Measurements from ENCODE around the gene EYA2.
"Not testable (repeated sequence)": the region's sequence is repeated elsewhere in the genome, so short reads cannot be mapped to it uniquely, and the experiment has no call there.

Gene EYA2

DNA sequence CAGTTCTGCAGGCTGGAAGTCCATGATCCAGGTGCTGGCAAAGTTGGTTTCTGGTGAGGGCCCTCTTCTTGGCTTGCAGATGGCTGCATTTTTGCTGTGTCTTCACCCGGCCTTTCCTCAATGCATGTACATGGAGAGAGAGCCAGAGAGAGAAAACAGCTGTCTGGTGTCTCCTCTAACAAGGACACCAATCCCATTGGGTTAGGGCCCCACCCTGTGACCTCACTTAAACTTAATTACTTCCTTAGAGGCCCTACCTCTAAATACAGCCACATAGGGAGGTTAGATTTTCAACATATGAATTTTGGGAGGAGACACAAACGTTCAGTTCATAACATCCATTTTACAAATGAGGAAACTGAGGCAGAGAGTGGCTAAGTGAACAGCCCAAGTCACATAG, 259.4 kb downstream of the EYA2 start:
- DNase-seq: no peak

DNA sequence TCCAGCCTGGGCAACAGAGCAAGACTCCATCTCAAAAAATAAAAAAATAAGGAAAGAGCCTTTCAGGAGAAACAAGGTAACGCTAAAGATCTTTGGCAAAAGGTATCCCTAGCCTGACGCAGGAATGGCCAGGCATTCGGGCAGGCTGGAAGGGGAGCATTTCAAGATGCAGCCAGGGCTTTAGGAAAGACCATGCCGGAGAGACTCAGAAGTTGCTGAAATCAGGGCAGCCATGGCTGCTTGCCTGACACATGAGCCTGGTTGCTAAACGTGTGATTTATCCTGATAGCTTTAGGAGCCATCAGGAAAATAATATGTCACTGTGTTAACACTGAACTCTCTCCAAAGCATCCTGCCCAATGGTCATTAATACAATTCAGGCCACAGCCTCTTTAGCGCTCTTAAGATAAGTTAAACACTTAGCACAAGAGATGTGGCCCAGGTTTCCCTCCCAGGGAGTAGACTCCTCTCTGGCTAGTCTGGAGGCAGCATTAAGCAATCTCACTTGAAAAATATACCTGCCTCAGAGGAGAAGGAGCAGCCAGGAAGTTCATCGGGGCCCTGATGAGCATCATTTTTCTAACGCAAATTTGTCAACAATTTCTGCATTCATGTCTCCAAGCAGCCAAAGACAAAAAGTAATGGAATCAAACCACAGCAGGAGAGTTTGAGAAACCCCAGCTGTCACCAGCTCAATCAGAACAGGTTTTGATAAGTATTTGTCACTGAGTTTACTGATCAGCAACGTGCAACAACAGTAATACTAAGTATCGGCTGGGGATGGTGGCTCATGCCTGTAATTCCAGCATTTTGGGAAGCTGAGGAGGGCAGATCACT, 261.9 kb downstream of the EYA2 start:
- DNase-seq: no peak

DNA sequence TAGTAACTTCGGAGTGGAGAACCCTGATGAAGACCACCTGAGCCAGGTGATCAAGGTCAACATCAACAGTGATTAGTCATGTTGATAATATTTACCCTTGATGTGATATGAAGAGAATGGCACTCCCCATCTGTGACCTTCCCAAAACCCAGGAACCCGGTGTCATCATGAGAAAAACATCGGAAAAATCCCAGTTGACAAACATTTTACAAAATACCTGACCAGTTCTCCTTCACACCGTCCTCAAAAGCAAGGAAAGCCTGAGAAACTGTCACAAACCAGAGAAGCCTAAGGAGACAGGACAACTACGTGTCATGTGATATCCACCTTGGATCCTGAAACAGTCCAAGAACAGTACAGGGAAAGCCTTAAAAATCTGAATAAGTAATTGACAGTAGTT, 264.5 kb downstream of the EYA2 start:
- DNase-seq: no peak

- no peak for DNase-seq
Measured at GRCh38 chr20:47160240-47160639, 265.6 kb downstream of the EYA2 start.

- no peak for DNase-seq
Measured at GRCh38 chr20:47160992-47161391, 266.3 kb downstream of the EYA2 start.

- no peak for DNase-seq
Measured at GRCh38 chr20:47161411-47161810, 266.8 kb downstream of the EYA2 start.

DNA sequence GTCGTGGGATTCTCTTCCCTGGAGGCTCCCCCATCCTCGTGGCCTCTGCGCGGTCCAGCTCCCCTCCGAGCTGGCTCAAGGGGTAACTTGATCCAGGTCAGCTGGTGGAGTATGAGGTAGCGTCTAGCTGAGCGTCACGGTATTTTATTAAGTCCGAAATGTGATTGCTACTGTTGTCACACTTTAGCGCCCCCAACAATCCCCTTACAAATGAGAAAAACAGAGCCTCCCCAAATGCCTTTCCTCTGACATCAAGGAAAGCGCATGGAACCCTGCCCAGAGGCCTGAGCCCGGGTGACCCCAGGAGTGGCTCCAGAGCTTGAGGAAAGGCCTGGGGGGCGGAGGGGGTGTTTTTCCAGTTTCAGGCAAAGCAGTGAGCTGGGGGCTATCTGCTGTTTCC, 269.5 kb downstream of the EYA2 start:
- DNase-seq: no peak

DNA sequence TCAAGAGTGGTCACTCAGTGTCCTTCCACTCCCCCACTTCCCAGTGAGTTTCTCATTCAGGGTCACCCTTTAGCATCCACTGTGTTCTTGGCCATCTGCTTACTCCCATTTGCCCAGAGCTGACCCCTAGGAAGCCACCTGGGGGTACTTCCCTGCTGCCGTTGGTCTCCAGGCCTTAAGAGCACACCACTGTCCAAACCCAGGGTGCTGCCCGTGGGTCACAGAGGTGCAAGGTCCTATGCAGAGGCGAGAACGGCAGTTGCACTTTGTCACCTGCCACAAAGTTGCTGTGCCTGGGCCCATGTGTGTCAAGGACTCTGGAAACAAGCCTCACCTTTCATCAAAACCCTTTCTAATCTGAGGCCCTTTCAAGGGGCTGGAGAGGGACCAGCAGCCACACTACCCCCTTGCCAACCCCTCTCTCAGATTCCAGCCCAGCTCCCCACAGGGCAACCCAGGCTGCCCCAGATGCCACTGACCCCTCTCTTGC, 270.8 kb downstream of the EYA2 start:
- DNase-seq: no peak

GRCh38 chr20:47167846-47168245, 273.2 kb downstream of the EYA2 start:
- no peak for DNase-seq

DNA sequence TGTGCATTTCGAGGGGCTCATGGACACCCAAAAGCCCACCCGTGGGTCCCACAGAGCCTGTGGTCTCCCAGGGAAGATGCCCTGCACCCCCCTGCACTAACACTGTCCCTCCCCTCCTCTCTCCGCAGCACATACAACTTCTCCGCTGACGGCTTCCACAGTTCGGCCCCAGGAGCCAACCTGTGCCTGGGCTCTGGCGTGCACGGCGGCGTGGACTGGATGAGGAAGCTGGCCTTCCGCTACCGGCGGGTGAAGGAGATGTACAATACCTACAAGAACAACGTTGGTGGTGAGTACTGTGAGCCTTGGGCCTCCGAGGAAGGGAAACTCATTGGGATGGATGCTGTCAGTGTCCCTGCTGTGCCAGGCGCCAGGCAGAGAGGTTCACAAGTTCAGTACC, 277.9 kb downstream of the EYA2 start:
- DNase-seq: no peak

DNA sequence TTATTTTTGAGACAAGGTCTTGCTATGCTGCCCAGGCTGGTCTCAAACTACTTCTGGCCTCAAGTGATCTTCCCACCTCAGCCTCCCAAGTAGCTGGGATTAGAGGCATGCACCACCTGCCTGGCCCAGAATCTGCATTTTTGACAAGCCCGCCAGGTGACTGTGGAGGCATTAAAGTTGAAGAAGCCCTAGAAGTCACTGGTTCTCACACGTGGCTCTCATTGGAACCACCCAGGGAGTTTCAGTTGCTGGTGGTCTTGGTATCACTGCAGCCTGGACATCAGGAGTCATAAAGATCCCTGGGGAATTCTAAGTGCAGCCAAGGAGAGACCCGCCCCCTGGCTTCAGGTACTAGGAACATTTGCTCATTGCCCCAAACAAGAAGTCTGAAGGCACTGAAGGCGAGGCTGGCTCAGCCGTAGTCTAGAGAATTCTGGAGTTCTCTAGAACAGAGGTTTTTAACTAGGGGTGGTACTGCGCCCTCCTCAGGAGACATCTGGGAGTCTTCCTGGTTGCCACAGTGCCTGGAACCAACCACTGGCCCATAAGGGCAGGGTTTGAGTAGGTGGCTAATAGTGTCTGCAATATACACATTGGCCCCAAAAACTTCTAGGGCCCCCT, 279.1 kb downstream of the EYA2 start:
- no peak for DNase-seq

DNA sequence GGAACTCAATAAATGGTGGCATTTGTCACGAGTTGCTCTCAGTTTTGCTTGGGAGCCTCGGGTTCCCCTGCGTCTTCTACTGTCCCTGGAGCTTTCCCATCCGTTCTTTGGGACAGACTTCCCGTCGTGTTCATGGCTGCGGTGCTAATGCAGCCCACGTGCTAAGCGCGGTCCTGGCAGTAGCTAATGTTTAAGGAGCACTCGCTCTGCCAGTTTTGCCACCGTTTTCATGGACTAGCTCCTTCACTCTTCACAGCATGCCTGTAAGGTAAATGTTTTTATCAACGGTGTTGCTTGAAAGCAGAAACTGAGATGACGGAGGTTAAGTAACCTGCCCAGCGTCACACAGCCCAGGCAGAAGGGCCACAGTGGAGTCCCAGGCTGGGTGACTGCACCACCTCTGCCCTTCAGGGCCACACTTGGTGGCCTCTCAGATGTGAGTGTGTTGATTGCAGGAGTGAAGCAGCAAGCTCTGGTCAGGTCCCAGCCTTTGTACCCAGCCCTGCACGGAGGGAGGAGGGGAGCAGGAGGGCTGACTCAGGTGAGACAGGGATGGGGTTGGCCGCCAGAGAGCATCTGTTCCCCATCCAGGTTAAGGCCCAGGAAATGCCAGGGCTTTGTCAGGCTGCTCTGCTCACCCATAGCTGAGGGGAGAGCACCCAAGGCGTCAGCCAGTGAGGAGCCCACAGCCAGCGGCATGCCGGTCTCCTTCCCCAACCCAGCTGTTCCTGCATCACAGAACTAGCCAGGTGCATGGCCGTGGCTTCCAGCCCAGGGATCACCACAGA, 280.0 kb downstream of the EYA2 start:
- no peak for DNase-seq

DNA sequence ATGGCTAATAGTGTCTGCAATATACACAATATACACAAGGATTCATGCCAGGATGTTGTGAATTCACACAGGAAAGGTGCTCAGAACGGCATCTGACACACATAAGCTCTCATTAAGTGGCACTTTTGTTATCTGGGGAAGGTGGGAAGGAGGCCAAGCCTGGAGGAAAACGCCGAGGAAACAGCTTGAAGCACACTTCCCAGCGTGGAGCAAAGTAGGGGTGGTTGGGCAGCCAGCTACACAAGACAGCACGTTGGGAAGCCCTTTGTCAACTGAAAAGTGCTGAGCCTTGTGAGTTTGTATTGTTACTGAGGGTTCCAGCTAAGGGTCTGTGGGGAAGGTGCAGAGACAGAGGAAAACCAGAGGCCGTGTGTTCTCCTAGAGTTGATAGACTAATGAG, 280.9 kb downstream of the EYA2 start:
- DNase-seq: no peak

DNA sequence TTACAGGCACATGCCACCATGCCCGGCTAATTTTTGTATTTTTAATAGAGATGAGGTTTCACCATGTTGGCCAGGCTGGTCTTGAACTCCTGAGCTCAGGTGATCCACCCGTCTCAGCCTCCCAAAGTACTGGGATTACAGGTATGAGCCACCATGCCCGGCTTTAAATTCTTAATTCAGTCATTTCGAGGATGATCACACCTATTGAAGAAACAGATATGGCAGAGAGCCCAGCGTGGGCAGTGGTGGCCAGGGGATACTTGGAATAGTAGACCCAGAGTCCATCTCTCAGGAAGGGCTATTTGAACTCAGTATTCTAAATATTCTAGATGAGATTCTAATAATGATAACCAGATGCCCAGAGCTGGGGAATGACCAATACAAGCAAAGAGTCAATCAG, 281.6 kb downstream of the EYA2 start:
- DNase-seq: not testable (repeated sequence)

GRCh38 chr20:47178277-47178676, 283.6 kb downstream of the EYA2 start:
- no peak for DNase-seq

DNA sequence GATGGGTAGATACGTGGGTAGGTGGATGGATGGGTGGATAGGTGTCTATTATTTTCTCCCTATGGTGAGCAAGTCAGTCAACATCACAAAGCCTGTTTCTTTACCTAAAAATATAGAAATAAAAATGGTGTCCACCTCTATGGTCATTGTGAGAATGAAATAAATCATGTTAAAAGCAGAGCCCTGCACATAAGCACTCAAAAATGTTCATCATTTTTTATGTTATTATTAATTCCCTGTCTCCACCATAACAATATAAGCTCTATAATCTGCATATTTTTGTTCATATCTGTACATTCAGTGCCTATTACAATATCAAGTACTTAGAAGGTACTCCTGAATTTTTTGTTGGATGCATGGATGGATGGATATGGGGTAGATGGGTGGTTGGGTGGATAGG, 284.2 kb downstream of the EYA2 start:
- DNase-seq: no peak

DNA sequence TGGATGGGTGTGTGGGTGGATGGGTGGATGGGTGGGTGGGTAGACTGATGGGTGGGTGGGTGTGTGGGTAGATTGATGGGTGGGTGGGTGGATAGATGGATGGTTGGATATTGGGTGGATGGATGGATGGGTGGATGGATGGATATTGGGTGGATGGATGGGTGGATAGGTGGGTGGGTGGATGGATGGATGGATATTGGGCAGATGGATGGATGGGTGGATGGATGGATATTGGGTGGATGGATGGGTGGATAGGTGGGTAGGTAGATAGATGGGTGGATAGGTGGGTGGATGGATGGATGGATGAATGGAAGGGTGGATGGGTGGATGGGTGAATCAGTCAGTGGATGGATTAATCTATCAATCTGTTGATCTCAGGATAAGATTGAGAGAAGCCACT, 284.6 kb downstream of the EYA2 start:
- no peak for DNase-seq

GRCh38 chr20:47181056-47181862, 286.6 kb downstream of the EYA2 start:
- no peak for DNase-seq

GRCh38 chr20:47183367-47183766, 288.7 kb downstream of the EYA2 start:
- no peak for DNase-seq

GRCh38 chr20:47187450-47188195, 293.0 kb downstream of the EYA2 start:
- no peak for DNase-seq

GRCh38 chr20:47188540-47188939, 293.9 kb downstream of the EYA2 start:
- no peak for DNase-seq

GRCh38 chr20:47189060-47189459, 294.4 kb downstream of the EYA2 start:
- DNase-seq: no peak

All from right forelimb (tissue), 1 donor.